Measurements from ENCODE around the gene CUX1. TPM values are rescaled to one million over a fixed set of nuclear protein-coding genes. Genes with fewer than 3 reads are reported as not detected.

The CUX1 gene
- total RNA-seq, 1 donor from 2014 or later, result 50.6 TPM

DNA sequence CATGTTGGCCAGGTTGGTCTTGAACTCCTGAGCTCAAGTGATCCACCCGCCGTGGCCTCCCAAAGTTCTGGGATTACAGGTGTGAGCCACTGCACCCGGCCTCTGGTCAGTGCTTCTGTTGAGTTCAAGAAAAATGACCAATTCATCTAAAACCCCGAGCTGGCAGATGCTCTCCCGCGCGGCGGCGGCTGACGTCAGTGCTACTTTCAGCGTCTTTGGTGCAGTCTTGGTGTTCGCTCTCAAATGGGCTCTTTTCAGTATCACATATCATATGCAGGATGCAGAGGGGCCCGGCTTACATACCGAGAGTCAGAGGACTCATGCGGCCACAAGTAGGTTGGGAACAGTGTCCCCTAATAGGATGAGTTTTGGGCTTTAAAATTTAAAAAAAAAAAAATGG, 125.9 kb downstream of the CUX1 start:
- H3K9me3 Mint-ChIP-seq (ENCODE audit: unreplicated experiment), result no peaks in the 10 kb centered on the region
- H4K20me1 ChIP-seq (ENCODE audit: insufficient read depth, low read length), result peaks cover 40% of the 10 kb centered on the region
- peaks cover 31% of the 10 kb centered on the region for H3K4me1 ChIP-seq (ENCODE audit: insufficient read depth, low read length)
- peaks cover 27% of the 10 kb centered on the region for H3K4me1 Mint-ChIP-seq (ENCODE audit: low read depth, unreplicated experiment)
- no peak for DNase-seq (ENCODE audit: low read depth)
- H3K79me2 ChIP-seq (ENCODE audit: insufficient read depth, low read length), result peaks cover 39% of the 10 kb centered on the region
- no peaks in the 10 kb centered on the region for H3K36me3 ChIP-seq (ENCODE audit: insufficient read depth, low read length)
- no peaks in the 10 kb centered on the region for H3K9me3 ChIP-seq (ENCODE audit: insufficient read depth, low read depth, low read length)
- no peak for FAIRE-seq
- H3K36me3 Mint-ChIP-seq (ENCODE audit: low read depth, unreplicated experiment), result peaks cover 1% of the 10 kb centered on the region
- no peak overlapping the region for H2AFZ ChIP-seq (ENCODE audit: low read depth, low read length)
- H3K4me3 Mint-ChIP-seq (ENCODE audit: unreplicated experiment), result no peak overlapping the region
- no peaks in the 10 kb centered on the region for H3K27me3 Mint-ChIP-seq (ENCODE audit: low read depth, unreplicated experiment)
- no peak overlapping the region for H3K27ac Mint-ChIP-seq (ENCODE audit: unreplicated experiment)
- H3K27me3 ChIP-seq (ENCODE audit: insufficient read depth, low read length), result no peaks in the 10 kb centered on the region
- H3K4me2 ChIP-seq (ENCODE audit: low read length), result no peak overlapping the region
- H3K4me3 ChIP-seq (ENCODE audit: insufficient read depth, low read depth, low read length), result no peak overlapping the region
- TF ChIP-seq, protein P1, sequence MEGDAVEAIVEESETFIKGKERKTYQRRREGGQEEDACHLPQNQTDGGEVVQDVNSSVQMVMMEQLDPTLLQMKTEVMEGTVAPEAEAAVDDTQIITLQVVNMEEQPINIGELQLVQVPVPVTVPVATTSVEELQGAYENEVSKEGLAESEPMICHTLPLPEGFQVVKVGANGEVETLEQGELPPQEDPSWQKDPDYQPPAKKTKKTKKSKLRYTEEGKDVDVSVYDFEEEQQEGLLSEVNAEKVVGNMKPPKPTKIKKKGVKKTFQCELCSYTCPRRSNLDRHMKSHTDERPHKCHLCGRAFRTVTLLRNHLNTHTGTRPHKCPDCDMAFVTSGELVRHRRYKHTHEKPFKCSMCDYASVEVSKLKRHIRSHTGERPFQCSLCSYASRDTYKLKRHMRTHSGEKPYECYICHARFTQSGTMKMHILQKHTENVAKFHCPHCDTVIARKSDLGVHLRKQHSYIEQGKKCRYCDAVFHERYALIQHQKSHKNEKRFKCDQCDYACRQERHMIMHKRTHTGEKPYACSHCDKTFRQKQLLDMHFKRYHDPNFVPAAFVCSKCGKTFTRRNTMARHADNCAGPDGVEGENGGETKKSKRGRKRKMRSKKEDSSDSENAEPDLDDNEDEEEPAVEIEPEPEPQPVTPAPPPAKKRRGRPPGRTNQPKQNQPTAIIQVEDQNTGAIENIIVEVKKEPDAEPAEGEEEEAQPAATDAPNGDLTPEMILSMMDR (IDR thresholded peaks at IDR 0.05; ENCODE audit: insufficient read depth, low read depth, low read length), result no peak
- TF ChIP-seq EZH2 (IDR thresholded peaks at IDR 0.05; ENCODE audit: insufficient read depth, low read length), result no peak
- H3K27ac ChIP-seq (ENCODE audit: low read depth, low read length), result no peak overlapping the region
- no peak overlapping the region for H3K9ac ChIP-seq (ENCODE audit: low read length)

DNA sequence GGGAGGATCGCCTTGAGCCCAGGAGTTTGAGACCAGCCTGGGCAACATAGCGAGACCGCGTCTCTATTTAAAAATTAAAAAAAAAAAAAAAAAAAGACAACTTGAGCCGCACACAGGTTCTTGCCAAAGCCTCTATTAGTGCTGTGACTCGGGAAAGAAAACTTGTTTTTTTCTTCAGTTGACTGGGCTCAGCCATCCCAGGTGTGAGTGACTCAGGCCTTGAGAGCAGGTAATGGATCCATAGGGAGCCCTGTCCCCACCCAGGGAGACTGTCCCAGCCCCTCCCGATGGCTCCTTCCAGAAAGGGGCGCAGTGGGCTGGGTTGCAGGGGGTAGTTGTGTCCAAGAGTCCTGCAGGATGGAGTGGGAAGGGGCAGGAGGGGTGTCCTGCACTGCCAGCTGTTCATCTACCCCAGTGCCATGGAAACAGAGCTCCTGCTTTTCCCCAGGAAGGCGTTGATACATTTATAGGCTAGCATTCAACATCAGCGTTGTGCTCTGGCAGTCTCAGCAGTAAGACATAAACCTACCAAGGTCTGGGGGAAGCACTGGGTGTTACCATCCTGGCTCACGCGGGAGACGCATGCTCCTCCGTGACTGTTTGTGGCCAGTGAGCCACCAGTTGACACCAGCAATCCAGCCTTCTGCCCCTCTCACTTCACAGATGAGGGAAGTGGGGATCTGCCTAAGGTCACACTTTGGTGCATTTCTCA, 126.6 kb downstream of the CUX1 start:
- H2AFZ ChIP-seq (ENCODE audit: low read depth, low read length), result no peak overlapping the region
- Mint-ChIP-seq H3K4me3 (ENCODE audit: unreplicated experiment) (no peak overlapping the region), H3K4me1 (ENCODE audit: low read depth, unreplicated experiment) (peaks cover 28% of the 10 kb centered on the region), H3K9me3 (ENCODE audit: unreplicated experiment) (no peaks in the 10 kb centered on the region), H3K27me3 (ENCODE audit: low read depth, unreplicated experiment) (no peaks in the 10 kb centered on the region), H3K27ac (ENCODE audit: unreplicated experiment) (no peak overlapping the region), H3K36me3 (ENCODE audit: low read depth, unreplicated experiment) (peaks cover 1% of the 10 kb centered on the region)
- H3K36me3 ChIP-seq (ENCODE audit: insufficient read depth, low read length), result no peaks in the 10 kb centered on the region
- FAIRE-seq, result no peak
- no peaks in the 10 kb centered on the region for H3K27me3 ChIP-seq (ENCODE audit: insufficient read depth, low read length)
- peaks cover 45% of the 10 kb centered on the region for H4K20me1 ChIP-seq (ENCODE audit: insufficient read depth, low read length)
- no peak overlapping the region for H3K9ac ChIP-seq (ENCODE audit: low read length)
- peaks cover 38% of the 10 kb centered on the region for H3K79me2 ChIP-seq (ENCODE audit: insufficient read depth, low read length)
- peaks cover 31% of the 10 kb centered on the region for H3K4me1 ChIP-seq (ENCODE audit: insufficient read depth, low read length)
- no peaks in the 10 kb centered on the region for H3K9me3 ChIP-seq (ENCODE audit: insufficient read depth, low read depth, low read length)
- no peak overlapping the region for H3K4me3 ChIP-seq (ENCODE audit: insufficient read depth, low read depth, low read length)
- H3K27ac ChIP-seq (ENCODE audit: low read depth, low read length), result no peak overlapping the region
- no peak for DNase-seq (ENCODE audit: low read depth)
- H3K4me2 ChIP-seq (ENCODE audit: low read length), result no peak overlapping the region
- TF ChIP-seq EZH2 (IDR thresholded peaks at IDR 0.05; ENCODE audit: insufficient read depth, low read length), result no peak
- TF ChIP-seq, protein P1 (IDR thresholded peaks at IDR 0.05; ENCODE audit: insufficient read depth, low read depth, low read length), result no peak

DNA sequence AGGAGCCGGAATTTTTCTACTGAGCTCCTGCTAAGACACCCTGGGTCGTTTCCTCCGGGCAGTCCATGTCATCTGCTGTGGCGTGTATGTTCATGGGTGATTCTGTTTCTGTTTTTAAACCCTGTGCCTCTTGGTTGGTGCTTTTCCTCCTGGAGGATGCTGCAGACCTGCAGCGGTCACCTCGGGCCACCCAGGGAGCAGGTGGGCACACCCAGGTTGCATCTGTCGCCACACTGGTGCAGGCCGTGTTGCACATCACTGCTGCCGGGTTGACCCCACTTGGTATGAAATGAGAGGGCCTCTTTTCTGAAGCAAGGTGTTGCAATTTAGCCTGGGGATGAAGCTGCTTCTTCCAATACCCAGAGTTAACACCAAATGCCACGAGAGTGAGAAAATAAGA, 127.2 kb downstream of the CUX1 start:
- TF ChIP-seq, protein P1 (IDR thresholded peaks at IDR 0.05; ENCODE audit: insufficient read depth, low read depth, low read length), result no peak
- no peak for TF ChIP-seq EZH2 (IDR thresholded peaks at IDR 0.05; ENCODE audit: insufficient read depth, low read length)
- no peak overlapping the region for H3K4me3 Mint-ChIP-seq (ENCODE audit: unreplicated experiment)

More for the DNA sequence above, 127.2 kb downstream of the CUX1 start:
- no peak overlapping the region for H2AFZ ChIP-seq (ENCODE audit: low read depth, low read length)
- H3K27ac Mint-ChIP-seq (ENCODE audit: unreplicated experiment), result no peak overlapping the region
- no peak overlapping the region for H3K27ac ChIP-seq (ENCODE audit: low read depth, low read length)
- H3K9ac ChIP-seq (ENCODE audit: low read length), result no peak overlapping the region
- peaks cover 45% of the 10 kb centered on the region for H4K20me1 ChIP-seq (ENCODE audit: insufficient read depth, low read length)
- H3K27me3 Mint-ChIP-seq (ENCODE audit: low read depth, unreplicated experiment), result no peaks in the 10 kb centered on the region
- no peaks in the 10 kb centered on the region for H3K9me3 ChIP-seq (ENCODE audit: insufficient read depth, low read depth, low read length)
- H3K4me2 ChIP-seq (ENCODE audit: low read length), result no peak overlapping the region
- peaks cover 1% of the 10 kb centered on the region for H3K36me3 Mint-ChIP-seq (ENCODE audit: low read depth, unreplicated experiment)
- H3K9me3 Mint-ChIP-seq (ENCODE audit: unreplicated experiment), result no peaks in the 10 kb centered on the region
- no peaks in the 10 kb centered on the region for H3K36me3 ChIP-seq (ENCODE audit: insufficient read depth, low read length)
- H3K79me2 ChIP-seq (ENCODE audit: insufficient read depth, low read length), result peaks cover 34% of the 10 kb centered on the region
- peaks cover 28% of the 10 kb centered on the region for H3K4me1 Mint-ChIP-seq (ENCODE audit: low read depth, unreplicated experiment)
- H3K4me1 ChIP-seq (ENCODE audit: insufficient read depth, low read length), result peaks cover 31% of the 10 kb centered on the region
- H3K27me3 ChIP-seq (ENCODE audit: insufficient read depth, low read length), result no peaks in the 10 kb centered on the region
- FAIRE-seq (no peak), DNase-seq (ENCODE audit: low read depth) (no peak)
- H3K4me3 ChIP-seq (ENCODE audit: insufficient read depth, low read depth, low read length), result no peak overlapping the region

All from astrocyte (in vitro differentiated cells and primary cell).